ENCODE results near the gene GRID1. TPM values are rescaled to one million over a fixed set of nuclear protein-coding genes. Genes with fewer than 3 reads are reported as not detected.

Gene GRID1
- total RNA-seq, 1 experiment from 2014 or later, result 5.6 TPM

DNA sequence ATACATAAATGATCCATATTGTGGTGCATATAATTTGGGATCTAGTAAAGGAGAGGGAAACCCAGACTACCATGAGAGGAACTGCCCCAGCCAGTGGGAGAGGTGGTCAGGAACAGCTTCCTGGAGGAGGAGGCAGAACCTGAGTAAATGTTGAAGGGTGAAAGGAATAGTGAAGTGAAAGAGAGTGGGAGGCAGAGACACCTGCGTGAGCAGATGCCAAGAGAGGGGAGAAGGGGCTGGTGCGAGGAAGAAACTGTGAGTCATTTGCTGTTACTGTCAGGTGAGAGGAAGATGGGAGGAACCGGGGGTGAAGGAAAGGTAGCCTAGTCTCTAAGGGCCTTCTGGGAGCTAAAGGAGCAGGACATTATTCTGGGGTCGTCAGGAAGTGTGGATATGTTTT, 294.8 kb downstream of the GRID1 start:
- CTCF ChIA-PET, result no interaction called here
- RAD21 ChIA-PET (ENCODE audit: low non-redundant PET in 1 of 2, low total read pairs in 2 of 2, uncharacterized antibody in 2 of 2, unreplicated experiment in 2 of 2), result no interaction called here
- H3K9ac ChIP-seq (ENCODE audit: low read length), result no peak overlapping the region
- no peaks in the 10 kb centered on the region for H3K79me2 ChIP-seq (ENCODE audit: insufficient read depth, low read length)
- DNase-seq (ENCODE audit: low read depth, low spot score) (no peak), ATAC-seq (no peak)
- intact Hi-C loops (cut with micrococcal nuclease), result no loop called here
- no peaks in the 10 kb centered on the region for H3K36me3 ChIP-seq (ENCODE audit: control insufficient read depth in 1 of 2, insufficient read depth in 2 of 2, low read length in 2 of 2)
- H3K4me2 ChIP-seq (ENCODE audit: low read length), result no peak overlapping the region
- no peaks in the 10 kb centered on the region for H3K27me3 ChIP-seq (ENCODE audit: insufficient read depth, low read length)
- H3K27ac ChIP-seq (ENCODE audit: low read depth, low read length), result no peak overlapping the region
- H3K9me3 ChIP-seq (ENCODE audit: control insufficient read depth in 1 of 2, insufficient read depth in 1 of 2, low read depth in 1 of 2, low read length in 2 of 2), result no peaks in the 10 kb centered on the region
- TF ChIP-seq ZNF274 (IDR thresholded peaks at IDR 0.05; ENCODE audit: low read depth, low read length) (no peak), YY1 (IDR thresholded peaks at IDR 0.05; ENCODE audit: extremely low read depth, insufficient replicate concordance, low read depth, low read length) (no peak), EZH2 (IDR thresholded peaks at IDR 0.05) (no peak), CEBPB (IDR thresholded peaks at IDR 0.05; ENCODE audit: low read depth) (no peak), JUND (IDR thresholded peaks at IDR 0.05) (no peak), EGR1 (IDR thresholded peaks at IDR 0.05; ENCODE audit: low read depth) (no peak)
- TF ChIP-seq, protein P1, sequence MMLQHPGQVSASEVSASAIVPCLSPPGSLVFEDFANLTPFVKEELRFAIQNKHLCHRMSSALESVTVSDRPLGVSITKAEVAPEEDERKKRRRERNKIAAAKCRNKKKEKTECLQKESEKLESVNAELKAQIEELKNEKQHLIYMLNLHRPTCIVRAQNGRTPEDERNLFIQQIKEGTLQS (IDR thresholded peaks at IDR 0.05), result no peak
- no peaks in the 10 kb centered on the region; a peak in 1 of 4 replicates for H3K4me1 ChIP-seq (ENCODE audit: control insufficient read depth in 1 of 2, insufficient read depth in 2 of 2, low read length in 2 of 2)
- no peak overlapping the region for H2AFZ ChIP-seq (ENCODE audit: low read depth, low read length, poor library complexity, severe bottlenecking)
- H3K9me2 ChIP-seq (ENCODE audit: insufficient read depth), result no peaks in the 10 kb centered on the region
- H3K4me3 ChIP-seq (replicated peaks in 1 of 2; ENCODE audit: low read depth in 1 of 2, low read length in 2 of 2), result no peak overlapping the region
- POLR2A ChIA-PET, result no interaction called here
- BruUV-seq (replicated peaks), result no TSS peak
- no peaks in the 10 kb centered on the region for H4K20me1 ChIP-seq (ENCODE audit: insufficient read depth)

DNA sequence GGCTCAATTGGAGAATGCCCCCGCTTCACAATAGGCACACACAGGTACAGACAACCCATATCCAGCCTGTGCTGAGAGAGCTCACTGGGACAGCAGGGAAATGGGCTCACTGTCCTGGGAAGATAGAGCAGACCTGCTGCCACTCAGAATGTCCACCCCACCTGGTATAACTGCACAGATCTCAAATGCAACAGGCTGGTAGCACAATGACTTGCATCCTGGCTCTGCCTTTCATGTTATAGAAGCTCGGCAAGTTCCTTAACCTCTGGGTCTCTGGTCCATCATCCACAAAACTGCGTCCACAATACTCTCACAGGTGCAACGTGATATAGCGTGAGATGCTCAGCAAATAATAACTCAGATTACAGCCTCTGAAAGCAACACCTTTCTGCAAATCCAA, 295.4 kb downstream of the GRID1 start:
- H3K4me2 ChIP-seq (ENCODE audit: low read length), result no peak overlapping the region
- H4K20me1 ChIP-seq (ENCODE audit: insufficient read depth), result no peaks in the 10 kb centered on the region
- H3K4me1 ChIP-seq (ENCODE audit: control insufficient read depth in 1 of 2, insufficient read depth in 2 of 2, low read length in 2 of 2), result no peaks in the 10 kb centered on the region; a peak in 1 of 4 replicates
- no peak overlapping the region for H3K27ac ChIP-seq (ENCODE audit: low read depth, low read length)
- no peaks in the 10 kb centered on the region for H3K9me2 ChIP-seq (ENCODE audit: insufficient read depth)
- intact Hi-C loops (cut with micrococcal nuclease), result no loop called here
- no peaks in the 10 kb centered on the region for H3K79me2 ChIP-seq (ENCODE audit: insufficient read depth, low read length)
- ATAC-seq, result no peak
- RAD21 ChIA-PET (ENCODE audit: low non-redundant PET in 1 of 2, low total read pairs in 2 of 2, uncharacterized antibody in 2 of 2, unreplicated experiment in 2 of 2), result no interaction called here
- H3K4me3 ChIP-seq (replicated peaks in 1 of 2; ENCODE audit: low read depth in 1 of 2, low read length in 2 of 2), result no peak overlapping the region
- H3K9me3 ChIP-seq (ENCODE audit: control insufficient read depth in 1 of 2, insufficient read depth in 1 of 2, low read depth in 1 of 2, low read length in 2 of 2), result no peaks in the 10 kb centered on the region
- BruUV-seq (replicated peaks), result no TSS peak
- CTCF ChIA-PET, result no interaction called here
- no peak for TF ChIP-seq TCF7L2 (IDR thresholded peaks at IDR 0.05; ENCODE audit: borderline replicate concordance, extremely low read depth, insufficient read depth, insufficient read length)
- TF ChIP-seq JUND (IDR thresholded peaks at IDR 0.05), result no peak
- no peak overlapping the region for H2AFZ ChIP-seq (ENCODE audit: low read depth, low read length, poor library complexity, severe bottlenecking)
- POLR2A ChIA-PET, result no interaction called here
- H3K36me3 ChIP-seq (ENCODE audit: control insufficient read depth in 1 of 2, insufficient read depth in 2 of 2, low read length in 2 of 2), result no peaks in the 10 kb centered on the region
- no peak overlapping the region for H3K9ac ChIP-seq (ENCODE audit: low read length)
- DNase-seq (ENCODE audit: low read depth, low spot score), result no peak
- H3K27me3 ChIP-seq (ENCODE audit: insufficient read depth, low read length), result no peaks in the 10 kb centered on the region

All from HCT116 (cell line).